ENCODE results near the gene STX16. TPM values are rescaled to one million over a fixed set of nuclear protein-coding genes. Genes with fewer than 3 reads are reported as not detected.

The STX16 gene
- total RNA-seq, 1 donor from 2014 or later, result 66.9 TPM

DNA sequence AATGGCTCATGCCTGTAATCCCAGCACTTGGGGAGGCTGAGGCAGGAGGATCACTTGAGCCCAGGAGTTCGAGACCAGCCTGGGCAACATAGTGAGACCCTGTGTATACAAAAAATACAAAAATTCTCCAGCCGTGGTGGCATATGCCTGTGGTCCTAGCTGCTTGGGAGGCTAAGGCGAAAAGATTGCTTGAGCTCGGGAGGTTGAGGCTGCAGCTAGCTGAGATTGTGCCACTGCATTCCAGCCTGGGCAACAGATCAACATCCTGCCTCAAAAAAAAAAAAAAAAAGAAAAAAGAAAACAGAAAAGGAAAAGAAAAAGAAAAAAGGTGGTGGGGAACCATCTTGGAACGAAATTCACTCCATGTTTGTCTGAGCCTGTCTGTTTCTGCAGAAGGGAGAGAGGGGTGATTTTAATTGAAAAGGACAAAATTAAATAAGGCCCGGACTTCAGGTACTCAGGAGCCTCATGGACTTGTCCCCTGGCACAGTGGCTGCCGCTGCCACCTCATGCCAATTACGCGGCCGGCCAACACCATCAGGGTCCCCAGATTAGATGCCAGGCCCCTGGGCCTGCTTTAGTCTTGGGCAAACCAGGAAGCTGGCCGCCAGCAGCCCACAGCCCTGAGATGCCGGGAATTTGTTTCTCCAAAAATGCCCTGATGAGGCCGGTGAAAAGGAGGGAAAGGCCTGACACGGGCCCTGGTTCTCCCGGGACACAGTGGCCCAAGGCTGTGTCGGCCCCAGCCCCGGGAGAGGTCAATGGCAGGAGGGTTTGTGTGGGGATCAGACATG, 37.8 kb upstream of the STX16 start:
- Mint-ChIP-seq H3K36me3 (ENCODE audit: unreplicated experiment) (no peaks in the 10 kb centered on the region), H3K4me3 (ENCODE audit: unreplicated experiment) (no peak overlapping the region), H3K4me1 (ENCODE audit: unreplicated experiment) (peaks cover 41% of the 10 kb centered on the region), H3K27me3 (ENCODE audit: unreplicated experiment) (no peaks in the 10 kb centered on the region), H3K27ac (ENCODE audit: unreplicated experiment) (no peak overlapping the region), H3K9me3 (ENCODE audit: unreplicated experiment) (peaks cover 4% of the 10 kb centered on the region)
- TF ChIP-seq, protein P1, sequence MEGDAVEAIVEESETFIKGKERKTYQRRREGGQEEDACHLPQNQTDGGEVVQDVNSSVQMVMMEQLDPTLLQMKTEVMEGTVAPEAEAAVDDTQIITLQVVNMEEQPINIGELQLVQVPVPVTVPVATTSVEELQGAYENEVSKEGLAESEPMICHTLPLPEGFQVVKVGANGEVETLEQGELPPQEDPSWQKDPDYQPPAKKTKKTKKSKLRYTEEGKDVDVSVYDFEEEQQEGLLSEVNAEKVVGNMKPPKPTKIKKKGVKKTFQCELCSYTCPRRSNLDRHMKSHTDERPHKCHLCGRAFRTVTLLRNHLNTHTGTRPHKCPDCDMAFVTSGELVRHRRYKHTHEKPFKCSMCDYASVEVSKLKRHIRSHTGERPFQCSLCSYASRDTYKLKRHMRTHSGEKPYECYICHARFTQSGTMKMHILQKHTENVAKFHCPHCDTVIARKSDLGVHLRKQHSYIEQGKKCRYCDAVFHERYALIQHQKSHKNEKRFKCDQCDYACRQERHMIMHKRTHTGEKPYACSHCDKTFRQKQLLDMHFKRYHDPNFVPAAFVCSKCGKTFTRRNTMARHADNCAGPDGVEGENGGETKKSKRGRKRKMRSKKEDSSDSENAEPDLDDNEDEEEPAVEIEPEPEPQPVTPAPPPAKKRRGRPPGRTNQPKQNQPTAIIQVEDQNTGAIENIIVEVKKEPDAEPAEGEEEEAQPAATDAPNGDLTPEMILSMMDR (IDR thresholded peaks at IDR 0.05), result no peak
- no peak for DNase-seq (ENCODE audit: extremely low spot score, unreplicated experiment)

DNA sequence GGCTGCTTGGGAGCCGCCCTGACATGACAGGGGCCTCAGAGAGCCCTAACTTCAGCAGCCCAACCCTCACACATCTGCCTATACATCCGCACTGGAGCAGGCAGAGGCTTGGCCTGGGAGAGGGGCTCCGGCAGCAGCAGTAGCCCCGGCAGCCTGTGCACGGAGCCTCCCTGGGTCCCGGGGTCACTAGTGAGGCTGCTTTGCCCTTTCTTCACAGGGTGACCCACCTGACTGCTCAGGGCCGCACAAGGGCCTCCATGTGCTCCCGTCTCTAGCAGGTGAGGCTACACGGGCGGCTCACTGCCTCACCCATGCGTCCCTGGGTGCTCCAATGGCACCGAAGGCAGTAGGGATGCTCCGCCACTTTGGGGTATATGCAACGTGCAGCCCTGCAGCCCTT, 36.7 kb upstream of the STX16 start:
- TF ChIP-seq, protein P1 (IDR thresholded peaks at IDR 0.05), result no peak
- no peak for DNase-seq (ENCODE audit: extremely low spot score, unreplicated experiment)
- no peaks in the 10 kb centered on the region for H3K27me3 Mint-ChIP-seq (ENCODE audit: unreplicated experiment)
- no peak overlapping the region for H3K4me3 Mint-ChIP-seq (ENCODE audit: unreplicated experiment)
- no peaks in the 10 kb centered on the region for H3K36me3 Mint-ChIP-seq (ENCODE audit: unreplicated experiment)
- peaks cover 4% of the 10 kb centered on the region for H3K9me3 Mint-ChIP-seq (ENCODE audit: unreplicated experiment)
- no peak overlapping the region for H3K27ac Mint-ChIP-seq (ENCODE audit: unreplicated experiment)
- H3K4me1 Mint-ChIP-seq (ENCODE audit: unreplicated experiment), result peaks cover 51% of the 10 kb centered on the region

GRCh38 chr20:58614984-58615760, 35.9 kb upstream of the STX16 start:
- H3K9me3 Mint-ChIP-seq (ENCODE audit: unreplicated experiment), result peaks cover 4% of the 10 kb centered on the region
- no peak for DNase-seq (ENCODE audit: extremely low spot score, unreplicated experiment)
- H3K36me3 Mint-ChIP-seq (ENCODE audit: unreplicated experiment), result no peaks in the 10 kb centered on the region
- no peak overlapping the region for H3K4me3 Mint-ChIP-seq (ENCODE audit: unreplicated experiment)
- peaks cover 58% of the 10 kb centered on the region for H3K4me1 Mint-ChIP-seq (ENCODE audit: unreplicated experiment)
- no peaks in the 10 kb centered on the region for H3K27me3 Mint-ChIP-seq (ENCODE audit: unreplicated experiment)
- no peak overlapping the region for H3K27ac Mint-ChIP-seq (ENCODE audit: unreplicated experiment)
- TF ChIP-seq, protein P1 (IDR thresholded peaks at IDR 0.05), result no peak

GRCh38 chr20:58616411-58616810, 34.7 kb upstream of the STX16 start:
- Mint-ChIP-seq H3K27me3 (ENCODE audit: unreplicated experiment) (no peaks in the 10 kb centered on the region), H3K4me1 (ENCODE audit: unreplicated experiment) (peaks cover 58% of the 10 kb centered on the region), H3K9me3 (ENCODE audit: unreplicated experiment) (peaks cover 4% of the 10 kb centered on the region), H3K27ac (ENCODE audit: unreplicated experiment) (no peak overlapping the region), H3K4me3 (ENCODE audit: unreplicated experiment) (no peak overlapping the region), H3K36me3 (ENCODE audit: unreplicated experiment) (no peaks in the 10 kb centered on the region)
- DNase-seq (ENCODE audit: extremely low spot score, unreplicated experiment), result no peak
- TF ChIP-seq, protein P1 (IDR thresholded peaks at IDR 0.05), result no peak

GRCh38 chr20:58617158-58617557, 33.9 kb upstream of the STX16 start:
- peaks cover 4% of the 10 kb centered on the region for H3K9me3 Mint-ChIP-seq (ENCODE audit: unreplicated experiment)
- DNase-seq (ENCODE audit: extremely low spot score, unreplicated experiment), result no peak
- no peaks in the 10 kb centered on the region for H3K36me3 Mint-ChIP-seq (ENCODE audit: unreplicated experiment)
- no peak overlapping the region for H3K4me3 Mint-ChIP-seq (ENCODE audit: unreplicated experiment)
- peak overlapping the region; percentile 32 for H3K27ac Mint-ChIP-seq (ENCODE audit: unreplicated experiment)
- TF ChIP-seq, protein P1 (IDR thresholded peaks at IDR 0.05), result no peak
- H3K27me3 Mint-ChIP-seq (ENCODE audit: unreplicated experiment), result no peaks in the 10 kb centered on the region
- H3K4me1 Mint-ChIP-seq (ENCODE audit: unreplicated experiment), result peaks cover 51% of the 10 kb centered on the region
